Measurements from ENCODE around the gene HECTD1.

DNA sequence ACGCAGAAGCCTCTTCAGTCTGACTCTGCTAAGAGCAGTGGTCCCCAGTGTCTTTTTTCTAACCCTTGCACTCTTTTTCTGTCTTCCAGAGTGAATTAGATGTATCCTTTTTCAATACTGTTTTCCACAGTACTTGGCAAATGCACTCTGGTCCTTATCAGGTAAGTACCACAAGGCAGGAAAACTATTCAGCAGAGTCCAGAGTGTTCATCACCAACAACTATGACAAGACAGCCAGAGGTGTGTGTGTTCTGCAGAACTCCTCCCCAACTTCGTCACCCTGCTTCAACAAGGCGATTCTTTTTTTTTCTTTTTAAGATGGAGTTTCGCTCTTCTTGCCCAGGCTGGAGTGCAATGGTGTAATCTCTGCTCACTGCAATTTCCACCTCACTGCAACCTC is 127.1 kb downstream of the HECTD1 start:
- TF ChIP-seq, protein P1, sequence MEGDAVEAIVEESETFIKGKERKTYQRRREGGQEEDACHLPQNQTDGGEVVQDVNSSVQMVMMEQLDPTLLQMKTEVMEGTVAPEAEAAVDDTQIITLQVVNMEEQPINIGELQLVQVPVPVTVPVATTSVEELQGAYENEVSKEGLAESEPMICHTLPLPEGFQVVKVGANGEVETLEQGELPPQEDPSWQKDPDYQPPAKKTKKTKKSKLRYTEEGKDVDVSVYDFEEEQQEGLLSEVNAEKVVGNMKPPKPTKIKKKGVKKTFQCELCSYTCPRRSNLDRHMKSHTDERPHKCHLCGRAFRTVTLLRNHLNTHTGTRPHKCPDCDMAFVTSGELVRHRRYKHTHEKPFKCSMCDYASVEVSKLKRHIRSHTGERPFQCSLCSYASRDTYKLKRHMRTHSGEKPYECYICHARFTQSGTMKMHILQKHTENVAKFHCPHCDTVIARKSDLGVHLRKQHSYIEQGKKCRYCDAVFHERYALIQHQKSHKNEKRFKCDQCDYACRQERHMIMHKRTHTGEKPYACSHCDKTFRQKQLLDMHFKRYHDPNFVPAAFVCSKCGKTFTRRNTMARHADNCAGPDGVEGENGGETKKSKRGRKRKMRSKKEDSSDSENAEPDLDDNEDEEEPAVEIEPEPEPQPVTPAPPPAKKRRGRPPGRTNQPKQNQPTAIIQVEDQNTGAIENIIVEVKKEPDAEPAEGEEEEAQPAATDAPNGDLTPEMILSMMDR (conservative IDR thresholded peaks at IDR 0.05; ENCODE audit: low read depth, low read length): no peak
- no peak for TF ChIP-seq EZH2 (IDR thresholded peaks at IDR 0.05; ENCODE audit: borderline replicate concordance, low read depth, low read length, poor library complexity, severe bottlenecking)
